Measurements from ENCODE around the gene CCDC18.
"Not testable (repeated sequence)": the region's sequence is repeated elsewhere in the genome, so short reads cannot be mapped to it uniquely, and the experiment has no call there.

The CCDC18 gene

DNA sequence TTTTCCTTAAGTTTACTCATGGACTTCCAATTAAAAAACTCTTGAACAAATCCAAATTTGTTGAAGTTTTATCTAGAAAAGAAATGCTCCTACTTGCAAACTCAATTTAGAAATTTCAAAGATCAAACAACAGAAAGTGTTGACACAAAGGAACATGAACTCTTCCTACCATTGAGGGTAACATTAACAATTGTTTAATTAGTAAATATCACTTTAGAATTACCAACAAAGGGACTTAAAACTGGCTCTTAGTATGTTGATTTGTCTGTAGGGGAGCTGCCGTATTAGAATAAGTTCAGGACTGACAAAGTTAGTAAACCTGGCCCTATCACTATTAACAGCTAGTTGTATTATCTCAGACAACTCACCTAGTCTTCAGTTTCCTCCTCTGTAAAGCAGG is 57.9 kb downstream of the CCDC18 start:
- no peak for DNase-seq (ENCODE audit: low read depth in 2 of 2, low spot score in 1 of 2)

DNA sequence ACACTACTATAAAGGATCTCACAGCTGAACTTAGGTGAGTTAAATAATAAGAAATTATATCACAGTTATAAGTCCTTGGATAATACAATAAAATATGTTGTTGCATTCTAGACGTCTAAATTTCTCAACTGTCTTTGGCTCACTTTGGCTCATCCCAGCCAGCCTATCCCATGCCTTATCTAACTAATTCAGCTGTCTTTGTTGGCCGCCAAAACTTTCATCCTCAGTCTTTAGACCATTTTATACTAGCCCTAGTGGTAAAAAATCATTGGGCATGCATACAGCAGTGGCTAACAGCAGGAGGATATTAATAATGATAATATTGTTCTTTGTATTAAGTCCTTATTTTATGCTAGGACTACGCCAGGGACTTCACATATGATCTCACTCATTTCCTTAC is 59.3 kb downstream of the CCDC18 start:
- DNase-seq (ENCODE audit: low read depth in 2 of 2, low spot score in 1 of 2): no peak

DNA sequence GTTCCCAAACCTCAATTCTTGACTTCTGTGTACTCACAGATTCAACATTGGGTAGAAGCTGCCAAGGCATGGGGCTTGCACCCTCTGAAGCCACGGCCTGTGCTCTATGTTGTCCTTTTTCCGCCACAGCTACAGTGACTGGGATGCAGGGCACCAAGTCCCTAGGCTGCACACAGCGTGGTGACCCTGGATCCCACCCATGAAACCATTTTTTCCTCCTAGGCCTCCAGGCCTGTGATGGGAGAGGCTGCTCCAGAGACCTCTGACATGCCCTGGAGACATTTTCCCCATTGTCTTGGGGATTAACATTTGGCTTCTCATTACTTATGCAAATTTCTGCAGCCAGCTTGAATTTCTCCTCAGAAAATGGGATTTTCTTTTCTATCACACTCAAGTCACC is 62.7 kb downstream of the CCDC18 start:
- not testable (repeated sequence) for DNase-seq (ENCODE audit: low read depth in 2 of 2, low spot score in 1 of 2)

DNA sequence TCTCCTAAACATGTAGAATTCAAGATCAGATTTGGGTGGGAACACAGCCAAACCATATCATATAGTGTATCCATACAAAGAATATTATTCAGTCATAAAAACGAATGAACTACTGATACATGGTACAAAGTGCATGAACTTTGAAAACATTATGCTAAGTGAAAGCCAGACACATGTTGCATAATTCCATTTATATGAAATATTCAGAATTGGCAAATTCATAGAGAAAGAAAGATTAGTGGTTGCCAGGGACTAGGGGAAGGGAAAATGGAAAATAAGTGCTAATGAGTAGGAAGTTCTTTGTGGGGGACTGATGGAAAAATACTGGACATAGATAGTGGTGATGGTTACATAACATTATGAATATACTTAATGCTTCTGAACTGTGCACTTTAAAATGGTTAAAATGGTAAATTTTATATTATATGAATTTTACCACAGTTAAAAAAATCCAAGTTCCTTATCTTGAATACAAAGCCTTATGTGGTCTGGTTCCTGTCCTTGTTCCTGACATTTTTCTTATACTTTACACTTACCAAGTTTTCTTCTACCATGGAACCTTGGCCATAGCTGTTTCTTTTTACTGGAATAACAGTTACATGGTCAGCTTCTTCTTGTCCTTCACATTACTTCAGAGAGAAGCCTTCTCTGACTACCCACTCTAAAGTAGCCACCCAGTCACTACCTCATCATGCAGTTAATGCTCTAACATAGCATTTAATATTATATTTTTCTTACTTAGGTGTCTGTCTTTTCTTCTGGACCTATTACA is 64.0 kb downstream of the CCDC18 start:
- DNase-seq (ENCODE audit: low read depth in 2 of 2, low spot score in 1 of 2): no peak

DNA sequence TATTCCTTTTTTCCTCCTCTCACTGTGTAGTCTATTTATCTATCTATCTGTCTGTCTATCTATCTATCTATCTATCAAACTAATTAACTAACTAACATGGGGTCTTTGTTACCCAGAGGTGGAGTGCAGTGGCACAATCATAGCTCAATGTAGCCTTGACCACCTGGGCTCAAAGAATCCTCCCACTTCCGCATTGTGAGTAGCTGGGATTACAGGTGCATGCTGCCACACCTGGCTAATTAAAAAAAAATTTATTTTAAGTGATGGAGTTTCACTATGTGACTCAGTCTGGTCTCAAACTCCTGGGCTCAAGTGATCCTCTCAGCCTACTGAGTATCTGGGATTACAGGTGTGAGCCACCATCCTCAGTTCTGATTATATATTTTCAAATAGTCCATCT is 71.4 kb downstream of the CCDC18 start:
- no peak for DNase-seq (ENCODE audit: low read depth in 2 of 2, low spot score in 1 of 2)

- DNase-seq (ENCODE audit: low read depth in 2 of 2, low spot score in 1 of 2): no peak
Observed at GRCh38 chr1:93252598-93252997, 72.1 kb downstream of the CCDC18 start.

DNA sequence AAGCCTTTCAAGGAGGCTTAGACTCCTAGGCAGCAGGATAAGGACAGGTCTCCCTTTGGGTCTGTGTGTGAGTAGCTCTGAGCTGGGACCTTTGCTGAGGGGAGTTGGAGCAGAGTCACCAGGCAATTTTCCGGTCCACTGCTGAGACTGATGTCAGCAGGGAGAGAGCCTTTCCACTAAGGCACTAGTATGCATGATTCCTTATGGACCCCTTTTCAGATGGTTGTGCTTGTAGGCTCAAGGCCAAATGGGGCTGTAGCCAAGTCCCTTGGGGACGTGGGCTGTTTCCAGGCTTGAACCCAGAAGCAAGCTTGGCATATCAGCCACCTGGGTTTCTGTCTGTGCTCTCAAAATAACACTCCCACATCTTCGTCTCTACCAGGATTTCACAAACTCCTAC is 73.0 kb downstream of the CCDC18 start:
- no peak for DNase-seq (ENCODE audit: low read depth in 2 of 2, low spot score in 1 of 2)

DNA sequence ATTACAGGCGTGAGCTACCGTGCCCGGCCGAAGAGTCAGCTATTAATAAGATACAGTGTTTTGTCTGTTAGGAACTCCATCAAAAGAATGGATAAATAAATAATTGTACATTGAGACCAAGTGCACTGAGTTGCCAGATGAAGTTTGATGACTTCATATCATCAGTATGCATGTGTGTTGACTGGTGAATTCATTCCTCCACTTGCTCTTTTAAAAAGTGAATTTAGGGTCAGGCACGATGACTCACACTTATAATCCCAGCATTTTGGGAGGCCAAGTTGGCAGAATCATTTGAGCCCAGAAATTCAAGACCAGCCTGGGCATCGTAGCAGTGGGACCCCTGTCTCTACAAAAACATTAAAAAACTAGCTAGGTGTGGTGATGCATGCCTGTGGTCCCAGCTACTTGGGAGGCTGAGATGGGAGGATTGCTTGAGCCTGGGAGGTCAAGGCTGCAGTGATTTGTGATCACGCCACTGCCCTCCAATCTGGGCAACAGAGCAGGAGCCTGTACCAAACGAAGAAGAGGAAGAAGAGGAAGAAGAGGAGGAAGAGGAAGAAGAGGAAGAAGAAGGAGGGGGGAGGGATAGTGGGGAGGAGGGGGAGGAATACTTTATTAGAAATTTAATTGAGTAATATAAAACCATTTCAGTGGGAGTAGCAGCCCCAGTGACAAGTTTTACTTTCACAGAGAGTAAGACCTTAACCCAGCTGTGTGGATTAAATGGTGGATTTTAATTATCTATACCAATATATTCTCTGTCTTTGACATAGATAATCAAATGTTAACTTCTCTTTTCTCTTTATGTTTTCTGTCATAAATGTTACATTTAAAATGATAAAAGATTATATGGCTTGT is 74.9 kb downstream of the CCDC18 start:
- no peak for DNase-seq (ENCODE audit: low read depth in 2 of 2, low spot score in 1 of 2)

- DNase-seq (ENCODE audit: low read depth in 2 of 2, low spot score in 1 of 2): no peak
Observed at GRCh38 chr1:93256433-93256832, 75.9 kb downstream of the CCDC18 start.

DNA sequence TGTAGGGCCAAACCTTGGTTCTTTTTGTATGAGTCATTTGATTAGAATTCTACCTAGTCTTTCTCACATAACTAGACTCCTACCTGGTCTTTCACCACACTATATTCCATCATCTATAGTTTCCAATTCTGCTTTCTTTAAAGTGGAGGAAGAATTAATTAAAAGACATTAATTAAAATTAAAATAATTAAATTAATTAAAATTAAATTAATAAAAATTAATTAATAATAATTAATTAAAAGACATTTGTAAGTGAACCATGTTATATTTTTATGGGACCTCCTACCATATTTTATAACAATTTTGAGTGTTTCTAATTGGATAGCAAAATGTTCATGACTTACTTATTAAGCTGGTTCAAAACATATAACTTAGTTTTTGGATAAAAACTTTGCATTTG is 77.4 kb downstream of the CCDC18 start:
- no peak for DNase-seq (ENCODE audit: low read depth in 2 of 2, low spot score in 1 of 2)

DNA sequence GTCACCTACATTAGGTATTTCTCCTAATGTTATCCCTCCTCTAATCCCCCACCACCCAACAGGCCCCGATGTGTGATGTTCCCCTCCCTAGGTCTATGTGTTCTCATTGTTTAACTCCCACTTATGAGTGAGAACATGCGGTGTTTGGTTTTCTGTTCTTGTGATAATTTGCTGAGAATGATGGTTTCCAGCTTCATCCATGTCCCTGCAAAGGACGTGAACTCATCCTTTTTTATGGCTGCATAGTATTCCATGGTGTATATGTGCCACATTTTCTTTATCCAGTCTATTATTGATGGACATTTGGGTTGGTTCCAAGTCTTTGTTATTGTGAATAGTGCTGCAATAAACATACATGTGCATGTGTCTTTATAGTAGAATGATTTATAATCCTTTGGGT is 80.2 kb downstream of the CCDC18 start:
- DNase-seq (ENCODE audit: low read depth in 2 of 2, low spot score in 1 of 2): not testable (repeated sequence)

- no peak for DNase-seq (ENCODE audit: low read depth in 2 of 2, low spot score in 1 of 2)
Observed at GRCh38 chr1:93262645-93263044, 82.1 kb downstream of the CCDC18 start.

- DNase-seq (ENCODE audit: low read depth in 2 of 2, low spot score in 1 of 2): not testable (repeated sequence)
Observed at GRCh38 chr1:93268888-93269287, 88.4 kb downstream of the CCDC18 start.

GRCh38 chr1:93275262-93275633 is 94.7 kb downstream of the CCDC18 start:
- DNase-seq (ENCODE audit: low read depth in 2 of 2, low spot score in 1 of 2): not testable (repeated sequence)

DNA sequence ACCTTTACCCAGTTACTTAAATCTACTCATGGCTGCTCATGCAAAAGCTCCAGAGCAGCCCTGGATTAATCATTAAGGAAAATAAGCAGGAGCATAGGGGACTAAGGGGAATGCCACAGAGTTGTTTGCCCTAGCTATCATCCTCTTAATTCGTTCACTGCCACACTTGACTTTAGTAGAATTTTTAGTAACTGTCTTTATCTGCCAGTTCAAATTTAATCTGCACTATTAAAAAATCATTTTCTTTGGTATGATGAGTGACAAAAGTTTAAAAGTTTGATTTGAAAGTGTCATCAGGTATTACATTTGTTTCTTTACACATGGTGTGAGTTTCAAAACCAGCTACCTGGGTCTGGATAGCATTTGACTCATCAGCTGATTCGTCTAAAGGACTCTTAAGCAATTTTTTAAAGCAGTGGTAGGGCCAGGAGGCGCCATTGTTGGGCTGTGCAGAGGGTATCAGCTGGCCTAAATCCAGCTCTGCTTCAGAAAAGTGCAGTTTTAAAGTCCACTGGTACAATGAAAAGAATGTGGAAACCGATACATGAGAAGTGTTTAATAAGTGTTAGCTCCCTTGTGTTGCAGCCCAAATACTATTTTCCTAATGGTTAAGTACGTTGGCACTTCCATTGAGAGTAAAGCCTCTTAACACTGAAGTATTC is 95.2 kb downstream of the CCDC18 start:
- DNase-seq (ENCODE audit: low read depth in 2 of 2, low spot score in 1 of 2): no peak

DNA sequence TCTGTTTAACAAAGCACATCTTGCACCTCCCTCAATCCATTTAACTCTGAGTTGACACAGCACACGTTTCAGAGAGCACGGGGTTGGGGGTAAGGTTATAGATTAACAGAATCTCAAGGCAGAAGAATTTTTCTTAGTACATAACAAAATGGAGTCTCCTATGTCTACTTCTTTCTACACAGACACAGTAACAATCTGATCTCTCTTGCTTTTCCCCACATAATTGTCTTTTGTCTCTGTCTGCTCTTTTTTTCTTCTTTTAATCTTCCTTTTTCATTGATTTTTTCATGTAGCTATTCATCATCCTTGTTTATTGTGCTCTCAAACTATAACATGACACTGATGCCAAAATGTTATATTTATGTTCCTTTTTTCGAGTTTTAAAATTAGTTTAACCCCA is 97.0 kb downstream of the CCDC18 start:
- DNase-seq (ENCODE audit: low read depth in 2 of 2, low spot score in 1 of 2): not testable (repeated sequence)

DNA sequence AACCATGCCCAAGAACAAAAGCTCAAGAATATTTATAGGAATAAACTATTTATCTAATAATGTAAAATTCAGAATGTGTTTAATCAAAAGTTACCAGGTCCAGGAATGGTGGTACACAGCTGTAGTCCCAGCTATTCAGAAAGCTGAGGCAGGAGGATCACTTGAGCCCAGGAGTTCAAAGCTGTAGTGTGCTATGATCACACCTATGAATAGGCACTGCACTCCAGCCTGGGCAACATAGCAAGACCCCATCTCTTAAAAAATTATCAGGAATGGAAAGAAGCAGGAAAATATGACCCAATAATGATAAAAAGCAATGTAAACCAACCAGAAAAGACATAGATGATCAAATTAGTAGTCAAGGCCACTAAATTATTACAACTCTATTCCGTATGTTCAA is 103.0 kb downstream of the CCDC18 start:
- no peak for DNase-seq (ENCODE audit: low read depth in 2 of 2, low spot score in 1 of 2)

- no peak for DNase-seq (ENCODE audit: low read depth in 2 of 2, low spot score in 1 of 2)
Observed at GRCh38 chr1:93288558-93288957, 108.0 kb downstream of the CCDC18 start.

DNA sequence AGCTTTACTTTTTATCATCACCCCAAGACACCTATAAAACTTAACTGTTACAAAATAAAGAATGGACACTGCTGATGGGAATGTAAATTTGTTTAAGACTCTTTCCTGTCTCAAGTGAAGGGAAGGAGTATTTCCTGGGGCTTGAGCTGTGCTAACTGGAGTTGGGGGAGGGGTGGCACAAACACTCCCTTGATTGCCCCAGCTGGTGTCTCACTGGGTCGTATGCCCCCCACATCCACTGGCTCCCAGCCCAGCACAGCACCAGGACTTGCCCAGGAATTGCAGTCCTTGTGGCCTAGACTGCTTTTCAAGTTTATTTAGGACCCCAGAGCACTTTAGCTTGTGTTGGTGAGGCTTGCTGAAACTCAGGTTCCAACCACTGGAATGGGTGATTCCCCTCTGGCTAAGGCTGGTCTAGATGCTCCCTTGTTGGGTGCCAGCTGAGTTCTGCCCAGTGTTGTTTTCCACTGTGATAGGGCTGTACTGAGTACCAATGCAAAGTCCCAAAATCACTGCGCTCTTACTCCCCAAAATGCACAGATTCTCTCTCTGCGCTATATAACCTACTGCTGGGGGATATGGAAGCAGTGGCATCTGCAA is 116.1 kb downstream of the CCDC18 start:
- DNase-seq (ENCODE audit: low read depth in 2 of 2, low spot score in 1 of 2): no peak

DNA sequence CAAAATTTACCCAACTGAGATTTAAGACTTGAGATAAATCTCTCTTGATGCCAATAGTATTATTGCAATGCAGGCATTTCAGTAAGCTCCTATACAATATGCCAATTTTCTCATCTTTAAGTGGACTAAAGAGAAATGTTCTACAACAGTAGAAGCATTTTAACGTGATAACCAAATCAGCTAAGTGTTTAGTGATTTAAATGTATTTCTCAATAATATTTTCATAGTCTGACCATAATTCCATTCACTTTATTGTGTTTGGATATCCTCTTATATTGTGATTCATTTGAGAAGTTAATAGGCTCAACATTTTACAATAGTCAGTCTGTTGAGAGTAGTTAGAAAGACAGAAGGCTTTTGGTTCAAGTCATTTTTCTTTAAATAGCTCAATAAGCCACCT is 120.6 kb downstream of the CCDC18 start:
- DNase-seq (ENCODE audit: low read depth in 2 of 2, low spot score in 1 of 2): no peak

DNA sequence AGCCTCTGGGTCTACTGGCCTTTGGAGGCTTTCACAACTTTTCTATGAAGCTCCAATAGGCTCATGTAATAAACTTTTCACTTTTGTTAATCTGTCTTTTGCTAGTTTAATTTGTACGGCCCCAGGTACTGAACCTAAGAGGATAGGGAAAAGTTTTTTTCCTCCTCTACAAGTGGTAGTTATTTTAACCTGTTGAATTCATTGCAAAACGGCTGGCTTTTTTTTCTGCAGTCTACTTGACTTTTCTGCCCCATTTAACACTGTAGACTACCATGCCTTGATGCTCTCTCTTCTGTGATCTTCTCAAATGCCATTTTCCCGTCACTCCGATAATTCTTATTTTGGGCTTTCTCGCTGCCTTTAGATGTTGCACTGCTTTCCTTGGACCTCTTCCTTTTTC is 121.6 kb downstream of the CCDC18 start:
- no peak for DNase-seq (ENCODE audit: low read depth in 2 of 2, low spot score in 1 of 2)

GRCh38 chr1:93304716-93305138 is 124.2 kb downstream of the CCDC18 start:
- peak; percentile 5 to 15 for DNase-seq (ENCODE audit: low read depth in 2 of 2, low spot score in 1 of 2)
